GM19239 (cell line): ENCODE results near the gene NOD1.
A peak's percentile ranks its signal among the peaks of the same experiment; 100 is the strongest.
"Not testable (repeated sequence)": the region's sequence is repeated elsewhere in the genome, so short reads cannot be mapped to it uniquely, and the experiment has no call there.

Source experiments
- DNase-seq: peaks from one replicate; pipeline ENCODE4 v3.0.0; 2011; ENCODE audit warnings: low spot score; ENCODE audit not compliant: insufficient read length
- FAIRE-seq: peaks from 2 replicates; lab custom pipeline; 2011; peaks lifted over from hg19 to GRCh38; lab: Jason Lieb, UNC

Gene NOD1

DNA sequence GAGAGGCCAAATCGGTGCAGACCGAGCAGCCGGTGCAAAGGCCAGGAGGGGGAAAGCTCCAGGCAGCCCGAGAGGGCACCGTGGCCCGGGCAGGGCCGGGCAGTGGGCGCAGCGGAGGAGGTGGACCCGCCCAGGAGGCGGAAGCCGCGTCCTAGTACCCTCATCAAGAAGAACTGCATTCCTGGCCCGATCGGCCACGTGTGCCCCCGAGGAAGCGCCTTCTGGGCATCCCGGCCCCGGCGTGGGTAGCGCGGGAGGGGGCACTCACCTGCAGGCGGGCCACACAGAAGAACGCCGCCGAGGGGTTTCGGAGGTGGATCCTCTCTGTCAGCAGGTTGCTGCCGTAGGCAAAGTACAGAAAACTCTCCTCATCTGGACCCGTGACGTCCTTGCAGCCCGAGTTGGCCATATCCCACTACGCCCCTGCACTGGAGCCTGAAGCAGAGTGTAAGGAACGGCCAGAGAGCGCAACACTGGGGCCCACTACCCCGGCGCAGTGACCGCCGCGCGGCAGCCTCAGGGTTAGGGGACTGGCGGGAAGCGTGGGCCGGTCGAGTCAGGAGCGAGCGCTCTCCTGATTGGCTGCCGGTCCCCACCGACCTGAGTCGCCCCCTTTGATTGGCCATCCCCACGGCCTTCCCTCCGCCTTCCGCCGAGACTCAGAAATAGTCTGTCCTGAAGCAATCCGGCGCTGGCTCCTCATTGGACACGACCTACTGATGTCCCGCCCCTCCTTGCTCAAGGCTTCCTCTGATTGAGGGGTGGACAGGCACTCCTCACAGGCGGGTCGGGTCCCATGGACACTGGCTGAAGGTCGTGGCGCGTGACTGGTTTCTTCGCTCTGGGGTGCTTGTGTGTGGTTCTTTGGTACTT lies 26.0 kb upstream of the NOD1 start, which contains the start of gene GGCT:
GGCT (minus strand) TSS at position 529 of the 873 bp plus-strand sequence; CDS start at position 409, 120 bp downstream.
- peak; percentile 95 for FAIRE-seq

DNA sequence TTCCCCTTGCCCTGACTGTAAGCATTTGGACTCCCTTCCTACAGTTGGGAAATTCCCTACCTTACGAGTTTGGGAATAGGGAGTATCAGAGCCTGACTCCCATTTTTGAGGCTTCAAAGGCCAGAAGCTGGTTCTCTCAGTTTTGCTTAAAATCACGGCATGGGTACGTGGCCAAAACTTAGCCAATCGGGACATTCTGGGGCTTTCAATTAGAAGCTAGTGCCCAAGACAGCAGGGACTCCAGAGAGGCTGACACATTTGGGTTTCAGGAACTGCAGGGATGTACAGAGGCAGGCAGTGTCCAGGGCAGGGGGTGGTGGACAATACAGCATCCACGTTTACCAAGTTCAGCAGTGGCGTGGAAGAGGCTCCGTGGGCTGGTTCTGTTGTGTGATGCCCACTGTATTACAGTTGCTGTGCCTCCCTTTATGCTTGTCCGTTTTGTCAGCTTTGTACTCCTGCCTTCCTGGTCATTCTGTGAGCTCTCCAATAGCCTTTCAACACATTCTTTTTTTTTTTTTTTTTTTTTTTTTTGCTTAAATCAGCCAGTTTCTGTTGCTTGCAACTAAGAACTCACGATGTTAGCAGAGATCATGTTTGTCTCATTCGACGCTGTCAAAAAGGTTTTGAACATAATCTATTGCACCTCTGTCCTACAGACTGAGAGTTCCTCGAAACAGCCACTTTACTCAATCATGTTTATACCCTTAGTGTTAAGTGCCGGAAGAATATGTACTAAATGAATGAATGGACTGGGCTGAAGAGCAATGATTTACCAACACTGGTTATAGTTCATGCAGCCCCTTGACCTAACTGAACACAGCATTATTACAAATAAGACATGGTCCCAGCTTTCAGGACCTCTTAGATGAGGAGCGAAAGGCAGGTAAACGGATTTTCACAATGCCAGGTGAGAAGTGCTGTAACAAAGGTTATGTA lies 25.0 kb upstream of the NOD1 start:
- FAIRE-seq (no peak), DNase-seq (no peak)

More for the DNA sequence above, 26.0 kb upstream of the NOD1 start, which contains the start of gene GGCT:
- peak; percentile 84 for DNase-seq

- DNase-seq: no peak
- no peak for FAIRE-seq
Measured at GRCh38 chr7:30502470-30503251, 24.1 kb upstream of the NOD1 start.

GRCh38 chr7:30501264-30501663 lies 22.7 kb upstream of the NOD1 start:
- no peak for FAIRE-seq

GRCh38 chr7:30493228-30493627 lies 14.6 kb upstream of the NOD1 start:
- FAIRE-seq: no peak
- no peak for DNase-seq

More at GRCh38 chr7:30501264-30501663, 22.7 kb upstream of the NOD1 start:
- DNase-seq: no peak

DNA sequence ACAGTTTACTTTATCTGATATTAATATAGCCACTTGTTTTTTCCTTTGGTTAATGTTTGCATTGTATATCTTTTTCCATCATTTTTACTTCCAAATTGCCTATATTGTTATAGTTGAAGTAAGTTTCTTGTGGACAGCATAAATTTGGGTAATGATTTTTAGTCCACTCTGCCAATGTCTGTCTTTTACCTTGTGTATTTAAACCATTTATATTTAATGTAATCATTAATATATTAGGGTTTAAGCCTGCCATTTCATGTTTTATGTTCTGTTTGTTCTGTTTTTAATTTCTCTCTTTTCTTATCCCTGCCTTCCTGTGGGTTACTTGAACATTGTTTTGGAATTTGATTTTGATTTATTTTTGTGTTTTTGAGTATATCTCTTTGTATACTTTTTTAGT lies 12.8 kb upstream of the NOD1 start:
- DNase-seq (no peak), FAIRE-seq (no peak)

DNA sequence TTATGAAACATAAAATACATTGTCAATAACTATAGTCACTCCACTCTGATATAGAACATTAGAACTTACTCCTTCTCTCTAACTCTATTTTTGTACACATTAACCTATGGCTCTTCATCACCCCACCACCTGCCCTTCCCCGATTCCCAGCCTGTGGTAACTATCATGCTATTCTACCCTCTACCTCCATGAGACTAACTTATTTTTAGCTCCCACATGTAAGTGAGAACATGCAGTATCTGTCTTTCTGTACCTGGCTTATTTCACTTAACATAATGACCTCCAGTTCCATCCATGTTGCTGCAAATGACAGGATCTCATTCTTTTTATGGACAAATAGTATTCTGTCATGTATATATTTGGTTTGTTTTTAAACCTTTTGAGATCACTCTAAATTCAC lies 8.8 kb upstream of the NOD1 start:
- FAIRE-seq: no peak

GRCh38 chr7:30485667-30486066 lies 7.1 kb upstream of the NOD1 start:
- no peak for FAIRE-seq

More for the DNA sequence above, 8.8 kb upstream of the NOD1 start:
- DNase-seq: no peak

DNA sequence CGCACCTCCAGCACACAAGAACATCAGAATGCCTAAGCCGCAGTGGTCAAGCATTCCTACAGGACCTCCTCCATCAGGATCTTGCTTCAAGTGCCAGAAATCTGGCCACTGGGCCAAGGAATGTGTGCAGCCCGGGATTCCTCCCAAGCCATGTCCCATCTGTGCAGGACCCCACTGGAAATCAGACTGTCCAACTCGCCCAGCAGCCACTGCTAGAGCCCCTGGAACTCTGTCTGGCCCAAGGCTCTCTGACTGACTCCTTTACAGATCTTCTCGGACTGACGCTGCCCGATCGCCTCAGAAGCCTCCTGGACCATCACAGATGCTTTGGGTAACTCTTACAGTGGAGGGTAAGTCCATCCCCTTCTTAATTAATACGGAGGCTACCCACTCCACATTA lies 2.8 kb upstream of the NOD1 start:
- DNase-seq, FAIRE-seq: not testable (repeated sequence)

More at GRCh38 chr7:30485667-30486066, 7.1 kb upstream of the NOD1 start:
- DNase-seq: no peak

GRCh38 chr7:30479202-30480120 lies 877 bp upstream of the NOD1 start:
- FAIRE-seq: peak; percentile 71
- DNase-seq: no peak

DNA sequence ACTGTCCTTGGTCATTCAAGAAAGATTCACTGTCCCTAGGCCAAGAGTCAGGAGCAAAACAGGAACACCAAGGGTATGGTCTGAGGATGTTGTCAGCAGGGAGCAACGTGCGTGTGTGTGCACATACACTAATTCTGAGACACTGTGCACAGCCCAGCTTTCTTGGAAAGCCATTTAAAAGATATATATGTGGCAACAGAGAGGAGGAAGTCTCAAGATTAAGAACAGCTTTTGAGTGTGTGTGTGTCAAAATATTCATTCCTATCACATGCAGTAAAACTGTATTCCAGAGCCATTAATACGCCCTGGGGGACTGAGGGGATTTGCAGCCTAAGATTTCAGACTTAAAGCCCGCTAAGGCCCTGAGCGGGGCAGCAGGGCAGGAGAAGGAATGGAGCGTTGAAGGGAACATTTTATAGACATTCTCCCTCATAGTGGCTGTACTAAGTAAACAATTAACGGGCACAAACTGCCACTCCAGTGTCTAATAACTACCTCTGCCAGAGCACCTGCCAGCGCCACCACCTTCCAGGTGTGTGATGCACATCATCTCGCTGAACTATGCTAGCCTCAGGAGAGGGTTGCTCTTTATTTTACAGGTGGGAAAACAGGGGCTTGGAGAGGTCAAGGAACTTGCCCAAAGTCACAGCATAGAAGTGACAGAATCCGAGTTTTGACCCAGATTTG lies 2.0 kb downstream of the NOD1 start:
- DNase-seq: no peak
- no peak for FAIRE-seq

GRCh38 chr7:30475580-30475979 lies 3.0 kb downstream of the NOD1 start:
- no peak for DNase-seq
- peak; percentile 76 for FAIRE-seq

DNA sequence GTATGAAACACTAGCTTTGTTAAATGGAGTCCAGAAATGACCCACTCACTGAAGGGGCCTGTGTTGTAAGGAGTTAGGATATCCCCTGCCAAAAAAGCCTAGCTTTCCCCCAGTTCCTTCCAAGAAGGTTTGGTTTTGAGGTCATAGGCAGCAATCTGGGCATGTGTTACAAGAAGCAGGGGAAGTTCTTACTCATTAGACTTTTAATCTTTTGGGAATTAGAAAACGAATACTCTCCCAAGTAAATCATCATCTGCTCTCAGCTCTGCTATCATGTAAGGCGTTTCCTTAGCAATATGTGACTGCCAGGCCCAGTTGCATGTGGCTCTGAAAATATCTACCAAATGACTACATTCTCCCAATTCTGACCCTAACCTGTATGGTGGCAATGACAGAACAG lies 3.7 kb downstream of the NOD1 start:
- no peak for DNase-seq
- FAIRE-seq: no peak

- FAIRE-seq (no peak), DNase-seq (no peak)
Measured at GRCh38 chr7:30474485-30474884, 4.1 kb downstream of the NOD1 start.

- FAIRE-seq (no peak), DNase-seq (no peak)
Measured at GRCh38 chr7:30473903-30474302, 4.7 kb downstream of the NOD1 start.

- no peak for FAIRE-seq
- no peak for DNase-seq
Measured at GRCh38 chr7:30472784-30473775, 5.5 kb downstream of the NOD1 start.

GRCh38 chr7:30472081-30472783 lies 6.4 kb downstream of the NOD1 start:
- FAIRE-seq (no peak), DNase-seq (no peak)
